GM12875 (cell line): ENCODE results near the gene ADAP2.
A peak's percentile ranks its signal among the peaks of the same experiment; 100 is the strongest.
"Not testable (repeated sequence)": the region's sequence is repeated elsewhere in the genome, so short reads cannot be mapped to it uniquely, and the experiment has no call there.

Experiments
- H3K4me3 ChIP-seq: one replicate; pipeline ENCODE4 v1.5.1; 2011; ENCODE audit warnings: low read depth, low read length, control low read depth
- CTCF ChIP-seq: IDR thresholded peaks from 2 replicates; pipeline ENCODE4 v1.5.1; 2011; ENCODE audit warnings: low read depth, mild to moderate bottlenecking, control low read depth, inconsistent platforms, low read length, moderate library complexity, borderline replicate concordance; ENCODE audit not compliant: insufficient read depth

The ADAP2 gene

GRCh38 chr17:30922235-30923030 lies 688 bp downstream of the ADAP2 start:
- peak overlapping the region; percentile 45 for H3K4me3 ChIP-seq
- TF ChIP-seq CTCF: no peak

DNA sequence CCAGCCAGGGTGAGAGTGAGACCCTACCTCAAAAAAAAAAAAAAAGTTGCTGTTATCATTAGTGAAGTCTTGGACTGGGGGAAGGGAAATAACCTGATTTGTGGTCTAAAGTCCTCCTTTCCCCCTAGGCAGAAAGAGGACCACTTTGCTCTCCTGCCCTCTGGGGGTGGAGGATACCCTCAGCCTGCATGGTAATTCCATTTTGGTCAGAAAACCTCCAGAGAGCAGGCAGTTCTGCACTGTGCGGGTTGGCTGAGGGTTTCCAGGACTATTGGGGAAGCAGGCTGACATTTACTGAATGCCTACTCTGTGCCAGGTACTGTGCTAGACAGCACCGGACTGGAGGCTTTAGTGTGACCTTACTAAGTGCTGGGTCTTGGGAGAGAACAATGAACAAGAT lies 2.6 kb downstream of the ADAP2 start:
- no peak overlapping the region for H3K4me3 ChIP-seq
- TF ChIP-seq CTCF: no peak

DNA sequence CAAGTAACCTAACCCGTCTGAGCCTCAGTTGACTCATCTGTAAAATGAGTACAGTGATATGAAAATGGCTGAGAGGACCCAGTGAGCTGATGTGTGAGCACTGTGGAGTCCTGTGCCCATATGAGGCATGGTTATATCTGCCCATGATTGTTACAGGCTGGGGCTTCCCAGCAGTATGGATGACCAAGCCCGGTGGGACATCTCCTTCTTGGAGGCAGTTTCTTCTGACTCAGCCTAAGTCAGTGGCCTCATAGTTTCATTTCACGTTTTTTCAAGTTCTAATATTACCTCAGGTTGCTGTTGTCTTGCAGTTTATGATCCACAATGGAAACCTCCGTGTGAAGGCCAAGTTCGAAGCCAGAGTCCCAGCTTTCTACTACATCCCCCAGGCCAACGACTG lies 4.8 kb downstream of the ADAP2 start:
- no peak for TF ChIP-seq CTCF
- H3K4me3 ChIP-seq: no peak overlapping the region

DNA sequence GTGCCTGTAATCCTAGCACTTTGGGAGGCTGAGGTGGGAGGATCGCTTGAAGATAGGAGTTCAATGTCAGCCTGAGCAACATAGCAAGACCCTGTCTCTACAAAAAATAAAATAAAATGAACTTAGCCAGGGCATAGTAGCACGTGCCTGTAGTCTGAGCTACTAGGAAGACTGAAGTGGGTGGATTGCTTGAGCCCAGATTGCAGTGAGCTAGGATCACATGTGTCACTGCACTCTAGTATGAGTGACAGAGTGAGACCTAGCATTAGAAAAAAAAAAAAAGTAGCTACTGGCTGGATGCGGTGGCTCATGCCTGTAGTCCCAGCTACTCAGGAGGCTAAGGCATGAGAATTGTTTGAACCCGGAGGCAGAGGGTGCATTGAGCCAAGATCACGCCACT lies 6.0 kb downstream of the ADAP2 start:
- TF ChIP-seq CTCF: no peak
- H3K4me3 ChIP-seq: no peak overlapping the region

GRCh38 chr17:30928584-30928983 lies 6.8 kb downstream of the ADAP2 start:
- H3K4me3 ChIP-seq: no peak overlapping the region
- TF ChIP-seq CTCF: no peak

DNA sequence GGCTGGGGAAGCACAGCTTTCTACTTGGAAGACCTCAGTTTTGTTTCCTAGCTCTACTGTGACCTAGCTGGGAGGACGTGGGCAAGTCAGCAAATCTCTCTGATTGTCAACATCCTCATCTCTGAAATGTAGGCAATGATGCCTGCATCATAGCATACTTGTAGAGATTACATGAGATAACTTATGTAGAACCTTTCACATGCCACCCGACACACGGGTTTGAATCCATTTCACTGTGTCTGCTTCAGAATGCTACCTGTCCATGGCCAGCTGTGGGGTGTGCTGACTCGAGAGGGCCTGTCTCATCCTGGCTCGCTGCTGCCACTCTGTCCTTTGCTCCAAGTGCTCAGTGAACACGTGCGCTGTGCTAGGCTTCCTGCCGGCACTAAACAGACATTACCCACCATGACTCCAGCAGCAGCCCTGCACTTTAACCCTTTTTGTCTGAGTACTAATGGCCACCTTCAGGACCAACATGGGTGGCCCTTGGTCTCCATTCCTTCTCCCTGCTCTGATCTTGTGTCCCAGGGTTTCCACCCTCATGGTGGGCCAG lies 7.4 kb downstream of the ADAP2 start:
- TF ChIP-seq CTCF: no peak

DNA sequence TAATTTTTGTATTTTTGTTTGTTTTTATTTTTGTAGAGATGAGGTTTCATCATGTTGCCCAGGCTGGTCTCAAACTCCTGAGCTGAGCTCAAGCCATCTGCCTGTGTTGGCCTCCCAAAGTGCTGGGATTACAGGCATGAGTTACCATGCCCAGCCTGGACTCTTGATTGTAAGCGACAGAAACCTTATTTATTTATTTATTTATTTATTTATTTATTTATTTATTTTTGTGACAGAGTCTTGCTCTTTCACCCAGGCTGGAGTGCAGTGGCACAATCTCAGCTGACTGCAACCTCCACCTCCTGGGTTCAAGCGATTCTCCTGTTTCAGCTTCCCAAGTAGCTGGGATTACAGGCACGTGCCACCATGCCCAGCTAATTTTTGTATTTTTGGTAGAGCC lies 8.1 kb downstream of the ADAP2 start:
- not testable (repeated sequence) for H3K4me3 ChIP-seq

More for the DNA sequence above, 7.4 kb downstream of the ADAP2 start:
- no peak overlapping the region for H3K4me3 ChIP-seq
